Measurements from ENCODE around the gene BICD1. TPM values are rescaled to one million over a fixed set of nuclear protein-coding genes. Genes with fewer than 3 reads are reported as not detected.
"Not testable (repeated sequence)": the region's sequence is repeated elsewhere in the genome, so short reads cannot be mapped to it uniquely, and the experiment has no call there.

BICD1 gene
- total RNA-seq, 1 donor from 2014 or later: 49.5 TPM

DNA sequence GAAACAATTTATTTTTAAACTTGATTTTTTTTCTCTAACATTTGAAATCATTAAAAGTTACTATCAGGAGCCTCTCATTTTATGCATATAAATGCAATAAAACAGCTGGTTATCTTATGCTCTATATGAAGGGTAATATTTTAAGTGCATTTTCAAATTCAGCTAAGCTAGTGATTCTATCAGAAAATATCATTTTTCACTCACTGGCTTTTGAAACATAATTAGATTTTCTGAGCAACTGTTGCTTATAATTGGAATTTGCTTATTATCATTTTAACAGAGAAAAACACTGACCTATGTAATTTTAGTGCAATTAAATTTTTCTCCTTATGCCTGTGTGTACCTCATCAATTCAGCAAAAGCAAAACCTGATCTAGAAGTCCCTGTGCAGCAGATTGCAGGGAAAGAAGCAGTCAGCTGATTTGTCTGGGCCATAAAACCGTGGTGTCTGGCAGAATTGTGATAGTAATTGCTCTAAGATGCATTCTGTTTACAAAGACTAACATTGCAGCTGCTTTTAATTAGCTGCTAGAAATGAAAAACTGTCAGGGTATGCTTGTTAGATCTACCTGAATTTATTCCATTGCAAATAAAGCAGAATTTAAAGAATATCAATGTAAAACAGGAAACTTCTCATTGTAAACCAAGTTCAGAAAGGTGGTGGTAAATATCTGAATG is 75.0 kb downstream of the BICD1 start:
- Mint-ChIP-seq H3K4me1 (peaks cover 8% of the 10 kb centered on the region), H3K27me3 (ENCODE audit: low read depth) (no peaks in the 10 kb centered on the region)

DNA sequence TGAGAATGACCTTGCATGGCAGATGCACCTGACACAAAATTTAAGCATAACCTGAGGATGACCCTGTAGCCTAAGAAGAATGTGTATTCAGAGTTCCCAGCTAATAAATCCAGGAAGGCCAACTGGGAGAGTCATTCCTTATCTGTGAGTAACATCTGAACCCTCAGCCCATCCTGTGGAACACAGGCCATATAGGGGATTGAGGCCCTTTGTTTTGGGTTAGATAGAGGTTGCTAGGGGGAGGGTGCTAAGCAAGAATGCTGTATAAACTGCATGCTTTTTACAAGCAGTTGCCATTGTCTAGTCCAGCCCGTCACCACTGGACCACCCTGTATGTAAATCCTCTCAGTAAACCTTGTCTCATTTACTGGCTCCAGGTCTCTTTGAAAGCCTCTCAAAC is 77.0 kb downstream of the BICD1 start:
- TF ChIP-seq, protein P1, sequence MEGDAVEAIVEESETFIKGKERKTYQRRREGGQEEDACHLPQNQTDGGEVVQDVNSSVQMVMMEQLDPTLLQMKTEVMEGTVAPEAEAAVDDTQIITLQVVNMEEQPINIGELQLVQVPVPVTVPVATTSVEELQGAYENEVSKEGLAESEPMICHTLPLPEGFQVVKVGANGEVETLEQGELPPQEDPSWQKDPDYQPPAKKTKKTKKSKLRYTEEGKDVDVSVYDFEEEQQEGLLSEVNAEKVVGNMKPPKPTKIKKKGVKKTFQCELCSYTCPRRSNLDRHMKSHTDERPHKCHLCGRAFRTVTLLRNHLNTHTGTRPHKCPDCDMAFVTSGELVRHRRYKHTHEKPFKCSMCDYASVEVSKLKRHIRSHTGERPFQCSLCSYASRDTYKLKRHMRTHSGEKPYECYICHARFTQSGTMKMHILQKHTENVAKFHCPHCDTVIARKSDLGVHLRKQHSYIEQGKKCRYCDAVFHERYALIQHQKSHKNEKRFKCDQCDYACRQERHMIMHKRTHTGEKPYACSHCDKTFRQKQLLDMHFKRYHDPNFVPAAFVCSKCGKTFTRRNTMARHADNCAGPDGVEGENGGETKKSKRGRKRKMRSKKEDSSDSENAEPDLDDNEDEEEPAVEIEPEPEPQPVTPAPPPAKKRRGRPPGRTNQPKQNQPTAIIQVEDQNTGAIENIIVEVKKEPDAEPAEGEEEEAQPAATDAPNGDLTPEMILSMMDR (conservative IDR thresholded peaks at IDR 0.05): no peak
- H3K9me3 Mint-ChIP-seq: no peaks in the 10 kb centered on the region

More for the DNA sequence above, 75.0 kb downstream of the BICD1 start:
- no peak for DNase-seq (ENCODE audit: low read depth, low spot score)
- no peaks in the 10 kb centered on the region for H3K9me3 Mint-ChIP-seq
- TF ChIP-seq, protein P1 (conservative IDR thresholded peaks at IDR 0.05): no peak
- peaks cover 3% of the 10 kb centered on the region for H3K36me3 Mint-ChIP-seq (ENCODE audit: low read depth)
- no peak overlapping the region for H3K27ac Mint-ChIP-seq (ENCODE audit: unreplicated experiment)
- H3K4me3 Mint-ChIP-seq: no peak overlapping the region

DNA sequence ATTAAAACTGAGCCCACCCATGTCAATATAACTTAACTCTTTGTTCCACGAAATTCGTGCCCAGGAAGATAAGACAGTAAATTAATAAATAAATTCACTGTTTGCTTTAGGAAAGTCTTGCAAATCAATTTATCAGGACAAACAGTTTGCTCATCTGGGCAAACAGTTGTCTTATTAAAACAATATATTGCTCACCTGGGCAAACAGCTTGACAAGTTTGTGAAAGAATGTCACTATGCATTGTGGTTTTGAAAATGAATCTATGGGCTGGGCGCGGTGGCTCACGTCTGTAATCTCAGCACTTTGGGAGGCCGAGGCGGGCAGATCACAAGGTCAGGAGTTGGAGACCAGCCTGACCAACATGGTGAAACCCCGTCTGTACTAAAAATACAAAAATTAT is 80.5 kb downstream of the BICD1 start:
- H3K9me3 Mint-ChIP-seq; H3K4me3 Mint-ChIP-seq; H3K27ac Mint-ChIP-seq (ENCODE audit: unreplicated experiment): not testable (repeated sequence)

More for the DNA sequence above, 77.0 kb downstream of the BICD1 start:
- no peak for DNase-seq (ENCODE audit: low read depth, low spot score)
- peaks cover 3% of the 10 kb centered on the region for H3K36me3 Mint-ChIP-seq (ENCODE audit: low read depth)
- H3K4me1 Mint-ChIP-seq: peaks cover 7% of the 10 kb centered on the region
- no peaks in the 10 kb centered on the region for H3K27me3 Mint-ChIP-seq (ENCODE audit: low read depth)
- H3K27ac Mint-ChIP-seq (ENCODE audit: unreplicated experiment): no peak overlapping the region
- no peak overlapping the region for H3K4me3 Mint-ChIP-seq

DNA sequence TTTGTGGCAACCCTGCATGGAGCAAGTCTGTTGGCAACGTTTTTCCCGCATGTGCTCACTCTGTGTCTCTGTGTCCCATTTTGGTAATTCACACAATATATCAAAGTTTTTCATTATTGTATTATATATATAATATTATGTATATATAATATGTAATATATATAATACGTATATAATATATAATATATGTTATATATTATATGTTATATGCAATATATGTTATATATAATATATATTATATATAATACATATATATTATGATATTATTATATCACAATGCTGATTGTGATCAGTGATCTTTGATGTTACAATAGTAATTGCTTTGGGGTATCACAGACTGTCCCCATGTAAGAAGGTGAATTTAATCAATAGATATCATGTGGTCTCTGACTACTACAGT is 84.8 kb downstream of the BICD1 start:
- peaks cover 49% of the 10 kb centered on the region for H3K36me3 Mint-ChIP-seq (ENCODE audit: low read depth)

More for the DNA sequence above, 80.5 kb downstream of the BICD1 start:
- H3K36me3 Mint-ChIP-seq (ENCODE audit: low read depth): peaks cover 14% of the 10 kb centered on the region
- H3K4me1 Mint-ChIP-seq; DNase-seq (ENCODE audit: low read depth, low spot score); H3K27me3 Mint-ChIP-seq (ENCODE audit: low read depth): not testable (repeated sequence)

DNA sequence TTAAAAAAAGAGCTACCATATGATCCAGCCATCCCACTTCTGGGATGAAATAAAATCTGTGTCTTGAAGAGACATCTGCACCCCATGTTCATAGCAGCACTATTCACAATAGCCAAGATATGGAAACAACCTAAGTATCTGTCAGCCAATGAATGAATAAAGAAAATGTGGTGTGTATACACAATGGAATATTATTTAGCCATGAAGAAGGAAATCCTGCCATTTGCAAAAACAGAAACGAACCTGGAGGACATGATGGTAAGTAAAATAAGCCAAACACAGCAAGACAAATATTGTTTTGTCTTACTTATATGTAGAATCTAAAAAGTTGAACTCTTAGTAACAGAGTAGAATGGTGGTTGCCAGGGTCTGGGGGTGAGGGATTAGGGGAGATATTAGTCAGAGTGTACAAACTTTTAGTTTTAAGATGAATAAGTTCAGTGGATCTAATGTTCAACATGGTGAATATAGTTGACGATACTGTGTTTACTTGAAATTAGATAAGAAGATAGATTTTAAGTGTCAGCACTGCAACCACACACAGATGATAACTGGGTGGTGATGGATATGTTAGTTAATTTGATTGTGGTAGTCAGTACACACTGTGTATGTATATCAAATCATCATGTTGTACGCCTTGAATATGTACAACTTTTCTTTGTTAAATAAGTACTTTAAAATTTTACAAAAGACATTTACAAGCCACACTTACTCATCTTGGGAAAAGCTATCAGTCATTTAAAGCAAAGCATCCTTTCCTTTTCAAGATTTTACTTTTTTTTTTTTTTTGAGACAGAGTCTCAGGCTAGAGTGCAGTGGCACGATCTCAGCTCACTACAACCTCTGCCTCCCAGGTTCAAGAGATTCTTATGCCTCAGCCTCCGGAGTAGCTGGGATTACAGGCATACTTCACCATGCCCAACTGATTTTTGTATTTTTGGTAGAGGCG is 89.9 kb downstream of the BICD1 start:
- no peak for DNase-seq (ENCODE audit: low read depth, low spot score)
- H3K9me3 Mint-ChIP-seq: peaks cover 28% of the 10 kb centered on the region
- H3K27me3 Mint-ChIP-seq (ENCODE audit: low read depth): no peaks in the 10 kb centered on the region
- TF ChIP-seq, protein P1 (conservative IDR thresholded peaks at IDR 0.05): no peak
- no peak overlapping the region for H3K4me3 Mint-ChIP-seq
- peaks cover 30% of the 10 kb centered on the region for H3K4me1 Mint-ChIP-seq
- no peak overlapping the region for H3K27ac Mint-ChIP-seq (ENCODE audit: unreplicated experiment)
- peaks cover 57% of the 10 kb centered on the region for H3K36me3 Mint-ChIP-seq (ENCODE audit: low read depth)

More for the DNA sequence above, 84.8 kb downstream of the BICD1 start:
- no peak overlapping the region for H3K4me3 Mint-ChIP-seq
- H3K27ac Mint-ChIP-seq (ENCODE audit: unreplicated experiment): no peak overlapping the region
- H3K4me1 Mint-ChIP-seq: peaks cover 7% of the 10 kb centered on the region
- H3K9me3 Mint-ChIP-seq: peaks cover 23% of the 10 kb centered on the region
- TF ChIP-seq, protein P1 (conservative IDR thresholded peaks at IDR 0.05): no peak
- no peak for DNase-seq (ENCODE audit: low read depth, low spot score)
- H3K27me3 Mint-ChIP-seq (ENCODE audit: low read depth): no peaks in the 10 kb centered on the region
